HG02852 (cell line): ENCODE data around the gene KLHL29.

Experiments
- ATAC-seq: cut with Tn5 transposase; IDR thresholded peaks from one replicate; pipeline ENCODE4 v1.9.1; 2021; ENCODE audit warnings: mild to moderate bottlenecking, moderate library complexity; ENCODE audit not compliant: unreplicated experiment

Gene KLHL29

DNA sequence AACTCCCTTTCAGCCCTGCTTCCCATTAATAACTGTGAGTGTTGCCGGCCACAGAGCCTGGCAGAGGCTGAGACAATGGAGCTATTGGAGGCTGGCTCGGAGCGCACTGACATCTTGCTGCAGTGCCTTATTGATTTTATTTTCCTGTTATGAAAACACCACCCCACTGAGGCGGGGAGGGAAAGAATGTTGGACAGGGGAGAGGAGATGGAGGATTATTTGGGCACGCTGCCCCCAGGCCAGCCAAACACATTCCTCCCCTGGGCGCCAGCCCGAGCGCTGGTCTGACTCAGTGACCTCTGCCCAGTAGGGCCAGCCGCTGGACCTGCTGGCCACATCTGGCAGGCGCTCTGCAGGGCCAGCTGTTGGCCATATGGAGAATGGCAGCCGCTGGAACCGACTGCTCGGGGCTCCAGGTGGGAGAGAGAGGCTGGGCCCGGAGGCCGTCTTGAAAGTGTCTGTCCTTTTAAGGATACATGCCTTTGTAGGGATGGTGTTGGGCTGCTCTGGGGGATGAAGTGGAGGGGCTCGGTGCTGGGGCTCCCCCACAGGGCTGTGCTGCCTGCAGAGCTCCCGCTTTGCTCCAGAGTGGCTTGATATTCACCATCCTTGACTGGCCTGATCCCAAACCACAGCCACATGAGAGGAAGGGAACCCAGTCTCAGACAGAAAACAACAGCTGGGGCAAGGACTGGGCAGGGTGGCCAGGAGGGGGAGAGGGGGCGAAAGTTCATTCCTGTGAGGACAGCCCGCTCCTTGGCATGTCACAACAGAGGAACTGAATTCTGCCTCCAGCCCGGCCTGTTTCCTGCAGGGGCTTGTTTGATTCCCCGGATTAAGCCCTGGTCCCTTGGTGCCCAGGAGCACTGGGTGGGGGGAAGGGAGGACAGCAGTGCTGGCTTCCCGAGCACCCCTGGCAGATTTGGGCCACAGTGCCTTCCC lies 179.0 kb downstream of the KLHL29 start:
- no peak for ATAC-seq

DNA sequence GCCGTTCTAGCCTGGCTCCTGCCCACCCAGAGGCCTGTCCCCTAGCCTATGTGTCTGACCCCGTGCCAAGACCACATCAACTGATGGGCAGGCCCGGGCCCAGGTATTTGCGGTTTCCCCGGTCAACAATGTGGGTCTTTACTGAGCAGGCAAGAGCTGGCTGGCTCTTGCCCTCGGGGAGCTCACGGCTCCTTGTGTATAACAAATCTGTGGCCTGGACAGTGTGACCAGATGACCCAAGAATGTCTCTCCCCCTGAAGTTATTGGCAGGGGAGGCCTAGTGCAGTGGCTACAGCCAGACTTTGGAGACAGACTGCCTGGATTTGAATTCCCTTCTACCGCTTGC lies 179.6 kb downstream of the KLHL29 start:
- no peak for ATAC-seq

DNA sequence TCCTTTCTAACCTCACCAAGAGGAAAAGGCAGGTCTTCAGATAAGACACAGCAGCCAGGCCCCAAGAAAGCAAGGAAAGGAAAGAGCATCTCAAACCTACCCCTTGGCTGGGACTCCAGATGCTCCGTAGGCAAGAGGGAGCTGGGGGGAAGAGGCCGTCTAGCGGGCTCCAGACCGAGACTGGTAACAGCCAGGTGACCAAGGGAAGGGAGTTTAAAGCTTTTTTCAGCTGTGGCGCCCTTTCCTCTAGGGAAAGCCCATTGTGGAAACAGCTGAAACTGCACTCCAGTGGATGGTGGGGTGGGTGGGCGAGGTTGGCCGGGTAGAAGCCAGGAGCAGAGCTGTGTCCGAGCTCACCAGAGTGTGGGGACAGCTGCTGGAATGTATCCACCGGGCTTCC lies 180.4 kb downstream of the KLHL29 start:
- ATAC-seq = no peak

DNA sequence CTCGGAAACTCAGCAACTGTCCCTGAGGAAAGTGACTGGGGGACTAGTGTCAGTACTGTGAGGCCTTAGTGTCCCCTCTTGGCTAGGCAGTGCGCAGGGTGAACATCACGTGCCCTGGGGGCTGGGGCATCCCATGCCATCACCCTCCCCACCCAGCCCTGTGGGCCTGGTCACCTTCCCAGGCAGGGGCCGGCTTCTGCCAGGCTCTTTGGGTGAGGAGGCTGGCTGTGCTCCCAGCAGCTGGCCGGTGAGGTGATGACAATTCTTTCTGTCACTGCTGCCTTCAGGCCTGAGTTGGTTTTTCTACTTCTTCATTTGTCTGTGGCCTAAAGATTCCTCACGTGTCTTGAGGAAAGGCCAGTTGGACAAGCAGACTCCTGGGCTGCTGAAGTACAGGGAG lies 180.8 kb downstream of the KLHL29 start:
- no peak for ATAC-seq

DNA sequence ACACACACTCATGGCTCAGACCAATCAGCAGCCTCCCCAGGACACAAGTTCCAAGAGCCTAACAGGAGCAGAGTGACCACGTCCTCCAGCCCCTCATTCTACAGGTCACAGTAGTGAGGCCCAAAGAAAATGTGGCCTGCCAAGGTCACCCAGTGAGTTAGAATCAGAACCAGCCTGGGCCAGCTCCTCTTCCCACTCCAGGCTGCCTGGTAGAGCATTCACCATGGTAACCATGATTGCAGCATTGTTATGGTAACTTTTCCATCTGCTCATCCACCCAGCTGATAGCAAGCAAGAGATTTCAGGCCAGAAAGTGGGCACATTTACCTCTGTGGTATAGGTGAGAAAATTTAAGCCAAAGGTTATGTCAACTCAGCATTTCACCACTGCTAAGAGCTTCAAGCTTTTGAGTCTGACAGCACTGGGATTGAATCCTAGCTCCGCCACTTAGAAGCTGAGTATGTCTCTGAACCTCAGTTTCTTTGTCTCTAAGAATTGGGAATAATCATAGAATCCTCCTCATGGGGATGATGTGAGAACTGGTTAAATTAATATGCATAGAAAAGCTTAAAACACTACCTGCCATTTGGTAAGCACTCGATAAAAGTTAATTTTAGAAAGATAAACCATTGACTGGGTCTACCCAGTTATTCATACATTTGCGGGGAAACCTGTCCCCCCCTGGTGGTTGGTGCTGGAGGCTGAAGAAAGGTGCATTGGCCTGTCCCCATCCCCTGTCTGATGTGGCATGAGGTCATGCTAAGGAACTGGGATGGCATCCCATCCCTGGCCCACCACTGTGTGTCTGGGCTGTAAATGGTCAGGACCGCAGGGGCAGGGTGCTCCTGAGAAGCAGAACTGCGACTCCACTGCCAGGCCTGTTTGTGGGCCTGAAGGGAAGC lies 181.5 kb downstream of the KLHL29 start:
- no peak for ATAC-seq

DNA sequence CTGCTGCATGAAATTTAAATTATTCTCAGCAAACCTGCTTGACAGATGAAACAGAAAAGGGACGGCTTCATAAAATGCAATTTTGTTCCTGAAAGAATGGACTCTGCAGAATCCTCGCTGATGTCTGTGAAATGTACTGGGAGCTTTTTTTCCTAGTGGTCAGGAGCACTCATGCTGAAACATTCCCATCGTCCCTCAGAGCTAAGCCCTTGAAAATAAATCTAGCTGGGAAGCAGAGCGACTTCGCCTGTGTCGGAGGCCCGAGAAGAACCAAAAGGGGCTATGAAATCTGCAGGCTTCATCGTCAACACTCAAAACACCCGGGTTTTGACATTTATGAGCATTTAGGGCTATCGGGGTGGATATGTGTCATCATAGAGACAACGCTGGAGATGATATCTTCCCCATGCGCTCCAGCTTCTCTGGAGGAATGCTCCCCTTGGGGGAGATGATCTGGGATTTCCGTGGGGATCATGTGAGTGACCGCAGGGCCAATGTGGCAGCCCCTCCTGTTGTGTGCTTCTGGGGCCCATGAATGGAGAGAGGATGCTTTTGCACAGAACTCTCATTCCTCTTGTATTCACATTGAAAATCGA lies 182.3 kb downstream of the KLHL29 start:
- no peak for ATAC-seq

DNA sequence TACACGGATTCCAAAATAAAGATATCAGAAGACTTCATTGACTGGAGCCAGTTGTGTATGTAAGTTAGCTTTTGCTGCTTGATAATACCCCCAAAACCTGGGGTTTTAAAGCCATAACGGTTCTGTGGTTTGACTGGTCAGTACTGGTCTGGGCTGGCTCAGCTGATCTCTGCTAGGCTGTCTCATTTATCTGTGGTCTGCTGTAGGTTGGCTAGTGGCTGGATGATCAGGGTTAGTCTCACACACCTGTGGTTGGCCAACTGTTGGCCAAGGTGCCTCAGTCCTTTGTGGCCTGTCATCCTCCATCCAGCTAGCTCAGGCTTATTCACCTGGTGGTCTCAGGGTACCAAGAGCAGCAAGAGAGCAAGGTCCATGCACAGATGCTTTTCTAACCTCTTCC lies 183.2 kb downstream of the KLHL29 start:
- no peak for ATAC-seq

DNA sequence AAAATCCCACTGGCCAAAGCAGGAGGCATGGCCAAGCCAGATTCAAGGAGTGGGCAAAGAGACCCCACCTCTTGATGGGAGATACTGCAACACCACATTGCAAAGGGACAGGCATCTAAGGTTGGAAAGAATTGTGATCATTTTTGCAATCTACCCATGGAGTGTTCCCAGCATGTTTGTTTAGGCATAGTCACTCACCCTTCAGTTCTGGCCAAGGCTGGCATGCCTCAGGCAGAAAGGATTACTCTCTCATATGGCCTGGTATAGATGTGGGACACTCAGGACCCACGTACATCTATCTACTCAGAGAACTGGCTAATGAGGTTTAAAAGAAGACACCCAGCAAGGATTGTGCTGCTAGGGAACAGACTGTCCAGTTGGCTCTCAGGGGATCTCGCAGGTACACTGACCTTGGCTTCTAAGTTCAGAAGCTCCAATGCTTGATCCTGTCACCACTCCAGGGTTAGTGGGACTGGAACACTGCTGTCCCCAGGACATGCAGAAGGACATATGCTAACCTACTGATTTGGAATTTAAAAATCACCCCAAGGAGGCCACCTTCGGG lies 183.7 kb downstream of the KLHL29 start:
- ATAC-seq = no peak

DNA sequence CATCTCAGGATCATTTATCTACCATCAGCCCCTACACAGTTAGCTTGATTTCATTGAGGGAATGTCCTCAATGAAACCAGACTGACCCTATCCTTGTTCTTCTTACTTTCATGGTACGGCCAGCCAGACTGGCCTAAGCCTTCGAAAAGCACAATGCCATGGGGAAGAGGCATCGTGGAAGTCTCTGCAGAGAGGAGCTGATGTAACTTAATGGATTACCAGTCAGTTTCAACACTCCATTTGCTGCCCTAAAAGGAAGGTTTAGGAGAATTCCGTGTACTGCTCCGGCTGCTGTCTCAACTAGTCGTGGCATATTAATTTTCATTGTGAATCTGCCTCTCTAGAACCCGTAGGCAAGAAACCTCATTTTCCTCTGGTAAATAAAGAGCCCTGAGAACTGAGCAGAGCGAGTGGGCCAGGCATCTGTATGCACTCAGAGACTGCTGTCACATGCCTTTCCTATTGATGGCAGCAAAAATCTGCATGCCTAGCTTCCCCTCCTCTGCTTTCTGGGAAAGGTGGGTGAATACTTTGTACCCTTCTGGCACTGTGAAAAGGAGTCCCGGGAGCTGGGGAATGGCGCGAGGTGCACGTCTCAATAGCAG lies 184.9 kb downstream of the KLHL29 start:
- ATAC-seq = no peak

DNA sequence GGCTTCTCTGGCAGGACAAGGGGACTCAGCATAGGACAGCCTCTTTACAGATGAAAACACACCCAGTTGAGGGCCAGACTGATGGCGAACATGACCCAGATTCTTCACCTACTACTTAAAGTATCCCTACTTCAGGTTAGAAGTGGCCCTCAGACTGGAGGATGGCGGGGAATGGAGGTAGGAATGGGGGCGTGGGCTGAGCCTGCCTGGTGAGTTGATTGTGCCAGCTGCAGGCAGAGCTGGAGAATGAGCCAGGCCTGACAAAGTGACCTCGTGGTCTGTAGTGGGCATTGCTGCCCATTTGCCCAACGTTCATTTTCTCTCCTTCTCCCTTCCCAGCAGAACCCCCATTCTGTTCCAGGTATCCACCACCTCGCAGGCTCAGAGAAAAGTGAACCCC lies 186.1 kb downstream of the KLHL29 start:
- ATAC-seq = no peak

DNA sequence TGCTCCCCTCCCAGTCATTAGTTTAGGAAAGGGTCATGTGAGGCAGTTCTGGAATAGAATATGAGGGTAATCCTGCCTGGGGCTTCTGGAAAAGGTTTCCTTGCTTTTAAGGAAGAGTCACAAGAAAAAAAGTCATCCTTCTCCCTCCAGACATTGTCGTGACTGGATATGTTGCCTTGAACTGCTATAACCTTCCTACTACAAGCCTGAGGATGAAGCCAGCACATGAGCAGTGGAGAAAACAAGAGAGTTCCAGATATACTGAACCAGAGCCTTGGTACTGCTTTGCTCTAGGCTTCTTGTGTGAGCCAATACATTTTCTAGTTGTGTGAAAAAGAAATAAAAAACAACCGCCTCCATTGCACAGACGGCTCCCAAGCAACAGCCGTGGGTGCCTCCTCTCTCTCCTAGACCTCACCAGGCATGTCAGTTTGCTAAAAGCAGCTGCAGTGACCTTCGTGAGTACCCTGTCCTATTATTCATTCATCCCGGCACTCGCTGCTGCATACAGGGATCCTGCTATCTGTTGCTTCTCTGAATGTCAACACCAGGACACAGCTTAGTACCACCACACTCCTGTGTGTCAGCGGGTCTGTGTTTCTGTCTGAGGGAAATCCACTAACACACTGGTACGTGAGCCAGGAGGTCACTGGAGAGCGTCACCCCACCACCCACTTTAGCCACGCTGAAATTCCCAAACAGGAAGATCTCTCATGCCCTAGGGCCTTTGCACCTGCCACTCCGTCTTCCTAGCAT lies 186.7 kb downstream of the KLHL29 start:
- no peak for ATAC-seq

DNA sequence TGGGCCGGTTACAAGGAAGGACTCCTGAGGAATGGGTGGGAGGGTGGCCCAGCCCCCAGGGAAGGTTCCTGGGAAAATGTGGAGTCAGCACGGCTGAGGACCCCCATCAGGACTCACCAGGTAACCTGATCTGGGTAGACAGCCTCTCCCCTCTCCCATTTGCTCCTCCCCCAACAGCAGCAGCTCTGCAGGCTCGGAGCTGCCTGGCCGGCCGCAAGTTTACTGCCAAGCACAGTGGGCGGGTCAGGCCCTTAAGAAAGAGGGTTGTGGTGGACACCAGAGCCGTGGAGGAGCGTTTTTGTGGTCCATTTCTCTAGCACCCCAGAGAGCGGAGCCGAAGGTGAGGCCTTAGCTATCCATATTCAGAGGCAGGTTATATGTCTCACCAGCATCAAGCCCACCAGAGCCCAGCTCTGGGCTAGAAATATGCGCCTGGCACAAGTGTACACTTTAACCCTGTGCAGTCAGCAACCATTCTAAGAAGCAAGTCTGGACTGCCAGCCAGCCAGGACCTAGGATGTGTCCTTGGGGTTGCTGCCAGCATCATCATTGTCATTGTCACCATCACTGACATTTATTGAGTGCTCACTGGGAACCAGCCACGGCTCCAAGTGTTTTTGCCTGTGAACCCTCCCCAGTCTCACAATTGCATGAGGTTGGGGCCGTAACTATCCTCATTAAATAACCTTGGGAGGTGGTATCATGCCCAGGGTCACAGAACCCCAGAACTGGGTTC lies 190.1 kb downstream of the KLHL29 start:
- no peak for ATAC-seq

DNA sequence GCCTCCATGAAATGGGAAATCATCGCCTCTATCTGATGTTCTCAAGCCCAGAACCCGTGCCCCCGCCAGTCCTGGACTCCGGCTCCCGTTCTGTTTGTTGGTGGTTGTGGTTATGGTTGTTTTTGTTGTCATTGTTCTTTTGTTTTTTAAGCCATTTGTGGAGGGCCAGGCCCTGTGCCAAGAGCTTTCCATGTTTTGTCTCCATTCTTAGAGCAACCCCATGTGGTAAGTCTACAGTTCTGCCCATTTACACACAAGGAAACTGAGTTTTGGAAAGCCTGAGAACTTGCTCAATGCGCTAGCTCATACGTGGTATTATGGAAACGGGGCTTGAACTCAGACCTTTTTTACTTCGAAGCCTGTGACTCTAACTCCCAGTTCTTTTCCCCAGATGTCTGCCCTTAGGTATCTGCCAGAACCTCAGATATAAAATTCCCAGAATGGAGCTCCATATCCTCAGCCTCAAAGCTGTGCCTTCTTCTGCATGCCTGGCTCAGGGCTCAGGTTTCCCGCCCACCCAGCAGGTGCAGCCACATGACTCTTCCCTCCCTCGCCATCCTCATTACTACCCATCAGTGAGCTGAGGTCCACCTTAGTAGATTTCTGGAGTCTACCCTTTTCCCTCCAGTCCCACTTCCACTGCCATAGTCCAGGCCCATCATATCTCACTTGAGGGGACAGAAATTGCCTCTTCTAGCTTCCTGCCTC lies 194.1 kb downstream of the KLHL29 start:
- ATAC-seq = no peak

DNA sequence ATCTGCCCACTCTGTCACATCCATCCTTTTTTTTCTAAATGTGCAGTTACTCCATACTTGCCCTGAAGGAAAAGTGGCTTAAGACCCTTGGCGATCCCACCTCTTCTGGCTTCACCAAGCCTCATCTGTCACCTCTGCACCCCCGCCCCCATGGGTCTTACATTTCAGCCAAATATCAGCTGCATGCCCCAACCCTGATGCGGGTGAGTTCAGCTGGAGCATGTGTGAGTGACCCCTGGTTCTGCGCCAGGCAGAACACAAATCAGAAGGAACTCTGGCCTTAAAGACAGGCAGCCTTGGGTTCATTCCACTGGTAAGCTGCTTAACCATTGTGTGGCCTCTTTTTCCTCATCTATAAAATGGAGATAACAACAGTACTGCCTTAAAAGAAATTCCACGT lies 194.7 kb downstream of the KLHL29 start:
- no peak for ATAC-seq

DNA sequence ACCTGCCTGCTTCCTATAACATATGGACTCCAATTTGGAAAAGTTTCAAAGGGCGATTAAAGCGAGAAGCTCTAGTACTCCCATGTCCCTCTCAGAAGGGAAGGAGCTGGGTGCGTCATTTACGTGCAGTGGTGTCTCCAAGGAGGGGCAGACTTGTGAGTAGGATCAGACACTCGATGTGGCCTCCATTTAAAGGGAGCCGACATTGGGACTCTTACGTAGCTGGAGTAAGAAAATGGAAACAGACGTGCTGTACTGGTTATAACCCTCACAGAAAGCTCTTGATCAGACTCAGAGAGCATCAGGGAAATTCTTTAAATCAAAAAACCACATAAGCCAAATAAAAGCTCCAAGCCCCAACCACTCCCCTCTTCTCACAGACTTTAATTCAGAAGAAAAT lies 198.5 kb downstream of the KLHL29 start:
- ATAC-seq = no peak

DNA sequence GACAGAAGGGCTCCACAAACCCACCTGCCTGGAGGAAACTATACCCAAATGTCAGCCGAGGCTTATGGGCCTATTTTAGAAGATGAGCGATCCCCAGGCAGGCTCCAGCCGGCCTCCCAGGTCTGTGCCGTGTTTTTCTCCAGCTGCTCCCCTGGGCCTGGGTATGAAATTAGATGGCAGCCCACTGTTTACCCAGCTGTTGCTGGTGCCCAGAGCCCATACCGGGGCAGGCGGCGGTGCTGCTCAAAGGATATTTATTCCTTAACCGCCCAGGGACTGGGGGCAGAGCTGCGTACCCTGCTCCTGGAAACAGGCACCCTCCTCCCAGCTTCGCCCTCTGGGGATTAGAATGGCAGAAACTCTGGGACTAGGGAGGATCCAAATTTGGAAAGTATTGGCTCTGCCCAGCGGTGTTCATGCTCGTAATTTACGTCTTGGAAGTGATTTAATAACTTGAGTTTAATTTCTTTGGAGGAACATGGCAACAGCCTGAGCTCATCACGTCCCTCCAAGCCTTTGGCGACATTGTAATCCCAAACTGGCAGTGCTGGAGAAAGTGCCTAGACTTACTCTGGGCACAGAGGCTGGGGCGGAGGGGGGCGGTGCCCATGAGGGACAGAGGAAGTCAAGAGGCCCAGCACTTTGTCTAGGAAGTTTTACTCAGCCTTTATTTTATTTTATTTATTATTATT lies 199.2 kb downstream of the KLHL29 start:
- ATAC-seq = no peak

DNA sequence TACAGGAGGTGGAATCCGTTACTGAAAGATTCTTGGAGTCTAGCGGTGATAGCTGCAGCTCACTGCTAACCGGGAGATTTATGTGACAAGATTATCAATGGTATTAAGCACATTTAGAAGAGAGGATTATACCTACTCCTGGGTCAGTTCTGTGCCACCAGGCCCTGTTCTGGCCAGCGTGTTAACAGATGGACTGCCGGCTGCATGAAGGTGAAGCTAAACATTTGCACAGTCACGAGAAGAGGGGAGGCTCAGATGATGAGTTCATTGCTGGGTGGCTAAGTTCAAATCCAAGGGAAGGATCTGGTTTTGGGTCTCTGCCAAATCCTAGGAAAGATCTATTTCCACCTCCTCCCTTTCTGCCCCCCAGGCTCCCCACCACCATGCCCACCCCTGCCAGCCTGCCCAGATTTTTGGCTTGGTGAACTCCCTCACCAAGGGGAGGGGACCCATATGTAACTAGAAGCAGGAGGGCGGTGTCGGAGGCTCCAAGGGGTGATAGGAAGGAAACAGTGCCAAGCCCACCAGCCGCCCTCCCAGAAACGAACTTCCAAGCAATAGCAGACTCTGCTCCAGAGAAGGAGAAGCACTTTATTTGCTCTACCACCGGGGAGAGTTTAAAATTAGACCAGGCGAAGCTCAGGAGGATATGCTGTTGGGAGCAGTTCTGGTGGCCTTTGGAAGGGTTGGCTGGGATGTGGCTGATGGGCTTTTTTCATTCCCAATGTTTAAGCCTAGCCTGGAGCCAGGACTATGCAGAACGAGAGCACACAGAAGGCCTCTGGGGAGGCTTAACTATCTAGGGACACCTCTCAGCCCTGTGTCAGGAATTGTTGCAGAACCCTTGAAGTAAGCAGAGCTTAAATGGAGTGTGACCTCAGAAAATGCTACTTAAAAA lies 200.5 kb downstream of the KLHL29 start:
- ATAC-seq = no peak
